HAP-1 (cell line): ENCODE results near the gene ADH4.
"Not testable (repeated sequence)": the region's sequence is repeated elsewhere in the genome, so short reads cannot be mapped to it uniquely, and the experiment has no call there.

ENCODE experiments used
- DNase-seq, 2 experiments: peaks; one replicate each; pipeline ENCODE4 v3.0.0-alpha.2; 2016 to 2020; ENCODE audit warnings: low spot score in 2 of 2
- H3K27me3 ChIP-seq: fragments of 250-450 bp; sonication (Bioruptor Pico); 2 replicates; pipeline ENCODE4 v1.5.1; 2020; ENCODE audit warnings: low read depth, mild to moderate bottlenecking, moderate library complexity
- H3K36me3 ChIP-seq: fragments of 250-450 bp; sonication (Bioruptor Pico); replicated peaks from 2 replicates; pipeline ENCODE4 v1.5.1; 2020; ENCODE audit warnings: mild to moderate bottlenecking
- H3K4me1 ChIP-seq: fragments of 250-450 bp; sonication (Bioruptor Pico); 2 replicates; pipeline ENCODE4 v1.5.1; 2020; ENCODE audit warnings: mild to moderate bottlenecking
- H3K4me3 ChIP-seq: fragments of 250-450 bp; sonication (Bioruptor Pico); 2 replicates; pipeline ENCODE4 v1.5.1; 2020; ENCODE audit warnings: mild to moderate bottlenecking, moderate library complexity
- H3K9me3 ChIP-seq: fragments of 250-450 bp; sonication (Bioruptor Pico); 2 replicates; pipeline ENCODE4 v1.5.1; 2020; ENCODE audit warnings: mild to moderate bottlenecking, moderate library complexity
- in situ Hi-C: fragments of 300-500 bp; cut with MboI; formaldehyde crosslinking; loops from 3 replicates; pipeline ENCODE4 v1.14.3; 2020; ENCODE audit warnings: low sequenced_read_pairs, inconsistent platforms, mixed read lengths

The ADH4 gene

GRCh38 chr4:99144070-99144469, at the start of gene ADH4:
Gene ADH4 (minus strand): TSS chr4:99144297. CDS start chr4:99144222, 75 bp downstream.
- H3K36me3 ChIP-seq: no peaks in the 10 kb centered on the region
- in situ Hi-C loops: no loop called here
- H3K27me3 ChIP-seq: no peaks in the 10 kb centered on the region
- no peaks in the 10 kb centered on the region for H3K4me1 ChIP-seq
- DNase-seq: no peak
- H3K4me3 ChIP-seq: no peak within 1 kb of the TSS
- H3K9me3 ChIP-seq: no peaks in the 10 kb centered on the region

DNA sequence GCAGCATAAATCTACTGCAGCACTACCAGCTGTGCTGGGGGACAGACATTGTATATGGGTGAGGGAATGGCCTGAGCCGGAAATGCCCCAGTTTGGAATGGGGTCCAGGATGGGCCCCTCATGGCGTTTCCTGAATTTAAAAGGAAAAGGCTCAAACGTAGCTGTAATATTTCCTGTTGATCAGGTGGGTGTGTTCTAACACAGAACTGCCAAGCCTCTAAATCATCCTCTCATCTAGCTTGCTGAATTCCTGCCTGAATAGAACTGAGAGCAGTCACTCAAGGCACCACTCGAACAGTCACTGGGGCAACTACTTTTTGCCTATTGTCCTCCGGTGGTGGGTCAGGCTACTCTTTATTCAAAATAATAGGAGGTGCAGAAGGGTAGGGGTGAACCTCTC, 46.2 kb upstream of the ADH4 start:
- H3K27me3 ChIP-seq: no peaks in the 10 kb centered on the region
- no peak overlapping the region for H3K4me3 ChIP-seq
- in situ Hi-C loops: no loop called here
- no peaks in the 10 kb centered on the region for H3K4me1 ChIP-seq
- H3K9me3 ChIP-seq: no peaks in the 10 kb centered on the region
- H3K36me3 ChIP-seq: no peaks in the 10 kb centered on the region
- no peak for DNase-seq

- H3K27me3 ChIP-seq, H3K4me1 ChIP-seq, H3K9me3 ChIP-seq, H3K36me3 ChIP-seq, DNase-seq, H3K4me3 ChIP-seq, in situ Hi-C loops: not testable (repeated sequence)
Measured at GRCh38 chr4:99189900-99190299, 45.8 kb upstream of the ADH4 start.

DNA sequence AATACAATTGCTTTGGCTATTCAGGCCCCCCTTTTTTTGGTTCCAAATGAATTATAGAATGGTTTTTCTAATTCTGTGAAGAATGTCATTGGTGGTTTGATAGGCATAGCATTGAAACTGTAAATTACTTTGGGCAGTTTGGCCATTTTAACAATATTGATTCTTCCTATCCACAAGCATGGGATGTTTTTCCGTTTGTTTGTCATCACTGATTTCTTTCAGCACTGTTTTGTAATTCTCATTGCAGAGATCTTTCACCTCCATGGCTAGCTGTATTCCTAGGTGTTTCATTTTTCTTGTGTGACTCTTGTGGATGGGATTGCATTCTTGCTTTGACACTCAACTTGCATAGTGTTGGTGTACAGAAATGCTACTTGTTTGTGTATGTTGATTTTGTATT, 41.9 kb upstream of the ADH4 start:
- Histone ChIP-seq H3K9me3 (0 out of 2 replicates have a peak, but pooled peaks cover 3% of the 10 kb centered on the region), H3K4me3 (no peak overlapping the region), H3K27me3 (no peaks in the 10 kb centered on the region), H3K36me3 (no peaks in the 10 kb centered on the region), H3K4me1 (no peaks in the 10 kb centered on the region)
- DNase-seq: no peak
- in situ Hi-C loops: no loop called here

GRCh38 chr4:99185581-99185980, 41.5 kb upstream of the ADH4 start:
- in situ Hi-C loops: no loop called here
- H3K27me3 ChIP-seq: no peaks in the 10 kb centered on the region
- no peak for DNase-seq
- H3K4me1 ChIP-seq: no peaks in the 10 kb centered on the region
- no peak overlapping the region for H3K4me3 ChIP-seq
- H3K9me3 ChIP-seq: 0 out of 2 replicates have a peak, but pooled peaks cover 3% of the 10 kb centered on the region
- H3K36me3 ChIP-seq: no peaks in the 10 kb centered on the region

DNA sequence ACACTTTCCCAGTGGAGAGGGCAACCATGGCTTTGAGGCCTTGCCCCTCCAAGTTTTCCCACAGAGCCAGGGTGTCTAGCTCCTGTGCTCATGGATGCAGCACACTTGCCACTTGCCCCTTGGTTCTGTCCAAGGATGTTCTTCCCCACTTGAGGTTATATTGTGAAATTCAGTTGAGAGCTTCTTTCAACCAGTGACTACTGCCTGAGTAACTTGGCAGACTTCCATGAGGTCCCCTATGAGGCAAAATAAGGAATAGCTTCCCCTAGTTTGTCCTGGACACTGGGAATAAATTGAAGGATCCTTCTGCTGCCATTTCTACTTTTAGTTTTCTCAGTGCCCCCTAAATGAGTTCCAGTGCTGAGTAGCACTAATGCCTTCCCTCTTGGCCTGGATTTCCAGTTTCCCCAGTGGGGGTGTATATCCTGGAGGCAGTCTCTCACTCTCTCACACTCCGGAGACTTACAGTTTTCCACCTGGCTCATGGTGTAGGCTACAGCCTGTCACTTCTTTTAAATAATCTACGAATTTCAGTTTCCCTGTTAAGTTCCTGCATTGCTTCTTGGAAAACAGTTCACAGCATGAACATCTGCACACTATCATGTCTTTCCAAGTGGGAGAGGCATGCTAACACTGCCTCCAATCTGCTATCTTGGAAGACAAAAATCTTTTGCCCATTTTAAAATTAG, 36.4 kb upstream of the ADH4 start:
- Histone ChIP-seq H3K36me3 (no peaks in the 10 kb centered on the region), H3K4me3 (no peak overlapping the region), H3K9me3 (0 out of 2 replicates have a peak, but pooled peaks cover 3% of the 10 kb centered on the region), H3K4me1 (no peaks in the 10 kb centered on the region), H3K27me3 (no peaks in the 10 kb centered on the region)
- in situ Hi-C loops: no loop called here
- DNase-seq: no peak

DNA sequence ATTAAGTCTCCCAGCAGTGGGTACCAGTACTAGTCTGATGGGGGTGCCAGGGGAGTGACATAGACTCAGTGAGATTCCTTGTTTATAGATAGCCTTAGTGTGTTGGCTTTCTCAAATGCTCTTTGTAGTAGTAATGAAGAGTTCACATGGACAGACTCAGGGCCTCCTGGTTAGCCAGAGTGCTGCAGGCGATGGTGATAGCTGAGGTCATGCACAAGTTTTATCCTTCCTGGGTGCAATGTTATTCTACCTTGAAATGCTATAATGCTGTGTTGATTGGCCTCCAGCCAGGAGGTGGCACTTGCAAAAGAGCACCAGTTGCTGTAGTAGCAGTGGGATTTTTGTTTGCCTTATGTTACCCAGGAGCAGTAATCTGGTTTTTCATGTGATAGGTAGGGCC, 35.5 kb upstream of the ADH4 start:
- in situ Hi-C loops: no loop called here

GRCh38 chr4:99179178-99179577, 35.1 kb upstream of the ADH4 start:
- H3K4me3 ChIP-seq: no peak overlapping the region
- in situ Hi-C loops: no loop called here
- no peaks in the 10 kb centered on the region for H3K36me3 ChIP-seq
- DNase-seq: no peak
- H3K27me3 ChIP-seq: no peaks in the 10 kb centered on the region
- H3K9me3 ChIP-seq: no peaks in the 10 kb centered on the region
- H3K4me1 ChIP-seq: no peaks in the 10 kb centered on the region

More for the DNA sequence above, 35.5 kb upstream of the ADH4 start:
- Histone ChIP-seq H3K27me3 (no peaks in the 10 kb centered on the region), H3K4me3 (no peak overlapping the region), H3K36me3 (no peaks in the 10 kb centered on the region), H3K9me3 (no peaks in the 10 kb centered on the region), H3K4me1 (no peaks in the 10 kb centered on the region)
- DNase-seq: no peak

GRCh38 chr4:99166544-99166943, 22.4 kb upstream of the ADH4 start:
- no peaks in the 10 kb centered on the region for H3K9me3 ChIP-seq
- DNase-seq: no peak
- in situ Hi-C loops: no loop called here
- no peak overlapping the region for H3K4me3 ChIP-seq
- no peaks in the 10 kb centered on the region for H3K4me1 ChIP-seq
- H3K36me3 ChIP-seq: no peaks in the 10 kb centered on the region
- no peaks in the 10 kb centered on the region for H3K27me3 ChIP-seq

GRCh38 chr4:99165978-99166377, 21.9 kb upstream of the ADH4 start:
- in situ Hi-C loops: no loop called here
- Histone ChIP-seq H3K9me3 (no peaks in the 10 kb centered on the region), H3K4me1 (no peaks in the 10 kb centered on the region), H3K36me3 (no peaks in the 10 kb centered on the region), H3K4me3 (no peak overlapping the region), H3K27me3 (no peaks in the 10 kb centered on the region)
- DNase-seq: no peak

DNA sequence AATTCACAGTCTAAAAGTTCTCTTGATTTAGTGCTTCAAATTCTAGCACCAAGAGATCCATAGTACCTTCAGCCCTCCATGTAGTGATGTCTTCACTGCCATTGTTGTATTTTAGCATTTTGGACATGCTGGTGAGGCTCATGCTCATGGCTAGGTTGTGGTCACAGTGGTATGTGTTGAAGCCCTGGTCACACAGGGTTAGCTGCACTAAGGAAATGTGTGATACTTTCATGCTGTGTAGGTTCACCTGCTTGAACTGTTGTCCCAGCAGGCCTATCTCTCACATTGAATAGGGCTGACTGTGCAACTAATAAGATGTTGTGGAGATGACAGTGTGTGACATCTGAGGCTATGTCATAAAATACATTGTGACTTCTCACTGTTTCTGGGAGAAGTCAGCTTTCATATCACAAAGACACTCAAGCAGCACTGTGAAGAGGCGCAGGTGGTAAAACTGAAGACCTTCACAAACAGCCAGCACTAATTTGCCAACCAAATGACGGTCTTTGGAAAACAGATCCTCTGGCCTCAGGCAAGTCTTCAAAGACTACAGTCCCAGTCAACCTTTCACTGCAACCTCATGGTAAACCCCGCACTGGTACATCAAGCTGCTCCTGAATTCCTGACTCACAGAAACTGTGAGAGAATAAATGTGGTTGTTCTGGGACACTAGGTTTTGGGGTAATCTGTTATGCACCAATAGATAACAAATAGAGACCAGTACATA, 17.4 kb upstream of the ADH4 start:
- no peak overlapping the region for H3K4me3 ChIP-seq
- in situ Hi-C loops: no loop called here
- H3K9me3 ChIP-seq: no peaks in the 10 kb centered on the region
- no peaks in the 10 kb centered on the region for H3K36me3 ChIP-seq
- H3K27me3 ChIP-seq: no peaks in the 10 kb centered on the region
- H3K4me1 ChIP-seq: no peaks in the 10 kb centered on the region
- DNase-seq: no peak

GRCh38 chr4:99159699-99160098, 15.6 kb upstream of the ADH4 start:
- no peaks in the 10 kb centered on the region for H3K9me3 ChIP-seq
- no peaks in the 10 kb centered on the region for H3K4me1 ChIP-seq
- peak in 1 of 2 experiments; percentile 37 for DNase-seq
- in situ Hi-C loops: no loop called here
- no peaks in the 10 kb centered on the region for H3K36me3 ChIP-seq
- no peak overlapping the region for H3K4me3 ChIP-seq
- no peaks in the 10 kb centered on the region for H3K27me3 ChIP-seq

GRCh38 chr4:99157478-99157935, 13.4 kb upstream of the ADH4 start:
- H3K4me1 ChIP-seq: no peaks in the 10 kb centered on the region
- DNase-seq: no peak
- H3K9me3 ChIP-seq: no peaks in the 10 kb centered on the region
- H3K36me3 ChIP-seq: no peaks in the 10 kb centered on the region
- no peak overlapping the region for H3K4me3 ChIP-seq
- in situ Hi-C loops: no loop called here
- H3K27me3 ChIP-seq: no peaks in the 10 kb centered on the region

GRCh38 chr4:99156992-99157391, 12.9 kb upstream of the ADH4 start:
- DNase-seq: no peak
- H3K4me3 ChIP-seq: no peak overlapping the region
- H3K4me1 ChIP-seq: no peaks in the 10 kb centered on the region
- no peaks in the 10 kb centered on the region for H3K36me3 ChIP-seq
- H3K9me3 ChIP-seq: no peaks in the 10 kb centered on the region
- in situ Hi-C loops: no loop called here
- no peaks in the 10 kb centered on the region for H3K27me3 ChIP-seq
